CD4-positive, alpha-beta memory T cell (primary cell): Measurements from ENCODE around the gene NEU2. TPM values are rescaled to one million over a fixed set of nuclear protein-coding genes. Genes with fewer than 3 reads are reported as not detected.
A peak's percentile ranks its signal among the peaks of the same experiment; 100 is the strongest.

ENCODE experiments used
- CTCF ChIA-PET: fragments of 350-600 bp; sonication (Branson Sonifier 250); formaldehyde crosslinking; loops from one replicate; lab custom pipeline; 2021; ENCODE audit warnings: inconsistent platforms; ENCODE audit not compliant: partially characterized antibody; lab: Charles Lee
- POLR2A ChIA-PET: fragments of 350-600 bp; sonication (Branson Sonifier 250); formaldehyde crosslinking; loops from one replicate; lab custom pipeline; 2021; ENCODE audit not compliant: partially characterized antibody; lab: Charles Lee
- DNase-seq, 5 donors: peaks; one replicate each; pipeline versions ENCODE4 v3.0.0 to v3.0.0-alpha.2; 2020 to 2022; ENCODE audit warnings: mixed read lengths in 1 of 5
- H3K27ac ChIP-seq: one replicate; pipeline ENCODE4 v1.7.0; 2013; ENCODE audit warnings: low read depth, low read length
- H3K27me3 ChIP-seq: 2 replicates; pipeline ENCODE4 v1.7.0; 2013; ENCODE audit warnings: mild to moderate bottlenecking, low read length, moderate library complexity; ENCODE audit not compliant: insufficient read depth
- H3K36me3 ChIP-seq: 2 replicates; pipeline ENCODE4 v1.7.0; 2013; ENCODE audit warnings: mild to moderate bottlenecking, low read length, moderate library complexity; ENCODE audit not compliant: insufficient read depth
- H3K4me1 ChIP-seq: 2 replicates; pipeline ENCODE4 v1.7.0; 2013; ENCODE audit warnings: mild to moderate bottlenecking, low read length, moderate library complexity; ENCODE audit not compliant: insufficient read depth
- H3K4me3 ChIP-seq, 2 donors: one replicate each; pipeline ENCODE4 v1.7.0; 2013; ENCODE audit warnings: low read length in 2 of 2, mild to moderate bottlenecking in 1 of 2
- H3K9me3 ChIP-seq, 2 donors: one replicate each; pipeline ENCODE4 v1.7.0; 2013; ENCODE audit warnings: low read length in 2 of 2, control low read depth in 1 of 2; ENCODE audit not compliant: control insufficient read depth in 1 of 2
- H3K27ac Mint-ChIP-seq, 7 donors: one replicate each; pipeline ENCODE4 v1.8.0; 2020 to 2021; ENCODE audit warnings: mixed read lengths in 7 of 7, mild to moderate bottlenecking in 6 of 7, inconsistent platforms in 3 of 7, moderate library complexity in 3 of 7
- H3K27me3 Mint-ChIP-seq, 2 donors: one replicate each; pipeline ENCODE4 v1.8.0; 2020 to 2021; ENCODE audit warnings: mixed read lengths in 2 of 2
- H3K36me3 Mint-ChIP-seq, 2 donors: one replicate each; pipeline ENCODE4 v1.8.0; 2020 to 2021; ENCODE audit warnings: mixed read lengths in 2 of 2, inconsistent platforms in 1 of 2, mild to moderate bottlenecking in 1 of 2
- H3K4me1 Mint-ChIP-seq, 4 donors: one replicate each; pipeline ENCODE4 v1.8.0; 2020 to 2021; ENCODE audit warnings: mixed read lengths in 4 of 4, mild to moderate bottlenecking in 1 of 4
- H3K4me3 Mint-ChIP-seq, 8 donors: one replicate each; pipeline ENCODE4 v1.8.0; 2020 to 2021; ENCODE audit warnings: mixed read lengths in 8 of 8, mild to moderate bottlenecking in 7 of 8, moderate library complexity in 6 of 8, inconsistent platforms in 3 of 8
- H3K9me3 Mint-ChIP-seq, 8 donors: one replicate each; pipeline ENCODE4 v1.8.0; 2020 to 2021; ENCODE audit warnings: mixed read lengths in 8 of 8, mild to moderate bottlenecking in 5 of 8, inconsistent platforms in 3 of 8, moderate library complexity in 1 of 8
- intact Hi-C: fragments of 100-400 bp; cut with micrococcal nuclease; formaldehyde crosslinking; loops from one replicate; pipeline ENCODE4 v1.15.1; 2023
- polyA plus RNA-seq, 2 donors: library from polyadenylated mRNA; unstranded; fragments of 300-500 nt; fragmentation: Illumina TruSeq; gene quantifications; one replicate each; pipeline ENCODE4 v1.2.3, GENCODE V29; 2021
- total RNA-seq, 2 experiments: library from RNA; stranded (reverse); gene quantifications; one replicate each; pipeline ENCODE4 v1.2.3, GENCODE V29; 2021

Gene NEU2
- total and polyA plus RNA-seq, 4 experiments from 2014 or later = not detected

- H3K36me3 ChIP-seq = no peaks in the 10 kb centered on the region
- no peaks in the 10 kb centered on the region for H3K27me3 ChIP-seq
- peaks cover 0 to 3% (median 0%) of the 10 kb centered on the region in 8 donors for H3K9me3 Mint-ChIP-seq
- peak overlapping the region in 1 of 2 donors; percentile 41 for H3K4me3 ChIP-seq
- peaks cover 35 to 55% of the 10 kb centered on the region in 2 donors for H3K36me3 Mint-ChIP-seq
- peaks cover 75 to 98% (median 89%) of the 10 kb centered on the region in 4 donors for H3K4me1 Mint-ChIP-seq
- H3K27ac ChIP-seq = peak overlapping the region; percentile 67
- DNase-seq = no peak
- ChIA-PET POLR2A (interaction anchor here (0.8 to 16.7 kb wide), 11 partner anchors 9 to 532 kb away, joined by 3 to 426 read pairs (median 7); partner anchors contain the start of genes EIF4E2, INPP5D and TIGD1), CTCF (interaction anchor here (1.0 to 5.3 kb wide), 6 partner anchors 18 to 186 kb away, joined by 4 to 40 read pairs (median 6); partner anchors contain the start of genes ATG16L1 and INPP5D)
- H3K27me3 Mint-ChIP-seq = peaks cover 0 to 1% of the 10 kb centered on the region in 2 donors
- H3K4me1 ChIP-seq = peaks cover 97% of the 10 kb centered on the region
- H3K27ac Mint-ChIP-seq = peak overlapping the region in 6 of 7 donors; percentile 94 to 98 (median 97)
- no peaks in the 10 kb centered on the region for H3K9me3 ChIP-seq
- H3K4me3 Mint-ChIP-seq = peak overlapping the region; percentile 65 to 95 (median 84)
- intact Hi-C loops = loop anchor here (5.0 kb wide), 1 partner anchor 185 kb away; no protein-coding TSS in a partner anchor
Observed at GRCh38 chr2:233082222-233082930, 49.9 kb downstream of the NEU2 start.

- no peak for DNase-seq
- Histone ChIP-seq H3K4me1 (peaks cover 94% of the 10 kb centered on the region), H3K27ac (peak overlapping the region; percentile 67), H3K4me3 (peak overlapping the region in 1 of 2 donors; percentile 41), H3K36me3 (peaks cover under 1% of the 10 kb centered on the region), H3K9me3 (no peaks in the 10 kb centered on the region), H3K27me3 (no peaks in the 10 kb centered on the region)
- ChIA-PET POLR2A (interaction anchor here (0.7 to 16.7 kb wide), 15 partner anchors 7 to 1374 kb away, joined by 3 to 426 read pairs (median 5); partner anchors contain the start of genes INPP5D and PTMA), CTCF (interaction anchor here (0.6 to 5.3 kb wide), 6 partner anchors 17 to 186 kb away, joined by 3 to 40 read pairs (median 6); partner anchors contain the start of gene INPP5D)
- H3K9me3 Mint-ChIP-seq = peaks cover 0 to 3% (median 0%) of the 10 kb centered on the region in 8 donors
- peaks cover 74 to 100% (median 90%) of the 10 kb centered on the region in 4 donors for H3K4me1 Mint-ChIP-seq
- H3K36me3 Mint-ChIP-seq = peaks cover 40 to 62% of the 10 kb centered on the region in 2 donors
- peak overlapping the region in 6 of 7 donors; percentile 94 to 98 (median 97) for H3K27ac Mint-ChIP-seq
- intact Hi-C loops = loop anchor here (5.0 kb wide), 1 partner anchor 184 kb away; no protein-coding TSS in a partner anchor
- H3K4me3 Mint-ChIP-seq = peak overlapping the region; percentile 80 to 95 (median 84)
- H3K27me3 Mint-ChIP-seq = peaks cover 0 to 1% of the 10 kb centered on the region in 2 donors
Observed at GRCh38 chr2:233082931-233083755, 50.7 kb downstream of the NEU2 start.

GRCh38 chr2:233083782-233084181 is 51.3 kb downstream of the NEU2 start:
- peaks cover 0 to 1% of the 10 kb centered on the region in 2 donors for H3K27me3 Mint-ChIP-seq
- H3K27ac ChIP-seq = peak overlapping the region; percentile 67
- intact Hi-C loops = loop anchor here (1.0 to 5.0 kb wide), 3 partner anchors 7 to 184 kb away; partner anchors contain the start of gene INPP5D
- H3K4me3 ChIP-seq = peak overlapping the region in 1 of 2 donors; percentile 41
- H3K4me1 ChIP-seq = peaks cover 89% of the 10 kb centered on the region
- peak overlapping the region in 6 of 7 donors; percentile 94 to 98 (median 97) for H3K27ac Mint-ChIP-seq
- H3K4me1 Mint-ChIP-seq = peaks cover 78 to 100% (median 90%) of the 10 kb centered on the region in 4 donors
- H3K36me3 ChIP-seq = peaks cover 4% of the 10 kb centered on the region
- peak overlapping the region; percentile 80 to 95 (median 84) for H3K4me3 Mint-ChIP-seq
- H3K9me3 Mint-ChIP-seq = peaks cover 0 to 3% (median 0%) of the 10 kb centered on the region in 8 donors
- ChIA-PET POLR2A (interaction anchor here (0.7 to 16.7 kb wide), 12 partner anchors 8 to 1375 kb away, joined by 3 to 426 read pairs (median 6); partner anchors contain the start of genes INPP5D and PTMA), CTCF (interaction anchor here (0.6 to 5.3 kb wide), 5 partner anchors 17 to 101 kb away, joined by 3 to 40 read pairs (median 8); partner anchors contain the start of gene INPP5D)
- no peaks in the 10 kb centered on the region for H3K27me3 ChIP-seq
- DNase-seq = peak in 4 of 5 donors; percentile 51 to 61 (median 57)
- no peaks in the 10 kb centered on the region for H3K9me3 ChIP-seq
- peaks cover 46 to 68% of the 10 kb centered on the region in 2 donors for H3K36me3 Mint-ChIP-seq

GRCh38 chr2:233084488-233084887 is 52.0 kb downstream of the NEU2 start:
- H3K4me1 Mint-ChIP-seq = peaks cover 73 to 99% (median 87%) of the 10 kb centered on the region in 4 donors
- intact Hi-C loops = loop anchor here (1.0 to 5.0 kb wide), 3 partner anchors 8 to 183 kb away; partner anchors contain the start of gene INPP5D
- H3K9me3 Mint-ChIP-seq = peaks cover 0 to 3% (median 0%) of the 10 kb centered on the region in 8 donors
- peak overlapping the region; percentile 67 for H3K27ac ChIP-seq
- H3K36me3 ChIP-seq = peaks cover 10% of the 10 kb centered on the region
- DNase-seq = peak; percentile 55 to 87 (median 63)
- ChIA-PET CTCF (interaction anchor here (5.2 to 5.3 kb wide), 2 partner anchors 23 to 30 kb away, joined by 39 to 40 read pairs; partner anchors contain the start of gene INPP5D), POLR2A (interaction anchor here (0.7 to 16.7 kb wide), 7 partner anchors 9 to 184 kb away, joined by 3 to 426 read pairs (median 8); partner anchors contain the start of gene INPP5D)
- no peaks in the 10 kb centered on the region for H3K27me3 ChIP-seq
- H3K27ac Mint-ChIP-seq = peak overlapping the region in 6 of 7 donors; percentile 94 to 98 (median 97)
- peaks cover 89% of the 10 kb centered on the region for H3K4me1 ChIP-seq
- peak overlapping the region; percentile 80 to 95 (median 84) for H3K4me3 Mint-ChIP-seq
- no peaks in the 10 kb centered on the region for H3K9me3 ChIP-seq
- H3K27me3 Mint-ChIP-seq = peaks cover 0 to 1% of the 10 kb centered on the region in 2 donors
- H3K36me3 Mint-ChIP-seq = peaks cover 39 to 69% of the 10 kb centered on the region in 2 donors
- H3K4me3 ChIP-seq = no peak overlapping the region

Other genes with a start within 250 kb of the NEU2 start
- 1 to 10 TPM; 1.4 to 1.5 TPM for gene SNORC, start 162.4 kb upstream of the NEU2 start, total RNA-seq
- under 1 TPM in 1 of 2 donors, not detected in 1; 0.14 TPM for gene SNORC, start 162.4 kb upstream of the NEU2 start, polyA plus RNA-seq
- not detected for gene NGEF, start 19.4 kb upstream of the NEU2 start, total RNA-seq
- gene NGEF, start 19.4 kb upstream of the NEU2 start, polyA plus RNA-seq = not detected
- gene INPP5D, start 27.7 kb downstream of the NEU2 start, total RNA-seq = 100 to 1,000 TPM; 117 to 127 TPM
- gene INPP5D, start 27.7 kb downstream of the NEU2 start, polyA plus RNA-seq = 100 to 1,000 TPM in 1 of 2 donors, 10 to 100 TPM in 1; 29.6 to 125 TPM
- gene ATG16L1, start 219.0 kb downstream of the NEU2 start, total RNA-seq = 10 to 100 TPM; 81.1 to 89.4 TPM
- gene ATG16L1, start 219.0 kb downstream of the NEU2 start, polyA plus RNA-seq = 10 to 100 TPM; 12.3 to 20.0 TPM